Measurements from ENCODE around the gene COL1A1.

COL1A1 gene

DNA sequence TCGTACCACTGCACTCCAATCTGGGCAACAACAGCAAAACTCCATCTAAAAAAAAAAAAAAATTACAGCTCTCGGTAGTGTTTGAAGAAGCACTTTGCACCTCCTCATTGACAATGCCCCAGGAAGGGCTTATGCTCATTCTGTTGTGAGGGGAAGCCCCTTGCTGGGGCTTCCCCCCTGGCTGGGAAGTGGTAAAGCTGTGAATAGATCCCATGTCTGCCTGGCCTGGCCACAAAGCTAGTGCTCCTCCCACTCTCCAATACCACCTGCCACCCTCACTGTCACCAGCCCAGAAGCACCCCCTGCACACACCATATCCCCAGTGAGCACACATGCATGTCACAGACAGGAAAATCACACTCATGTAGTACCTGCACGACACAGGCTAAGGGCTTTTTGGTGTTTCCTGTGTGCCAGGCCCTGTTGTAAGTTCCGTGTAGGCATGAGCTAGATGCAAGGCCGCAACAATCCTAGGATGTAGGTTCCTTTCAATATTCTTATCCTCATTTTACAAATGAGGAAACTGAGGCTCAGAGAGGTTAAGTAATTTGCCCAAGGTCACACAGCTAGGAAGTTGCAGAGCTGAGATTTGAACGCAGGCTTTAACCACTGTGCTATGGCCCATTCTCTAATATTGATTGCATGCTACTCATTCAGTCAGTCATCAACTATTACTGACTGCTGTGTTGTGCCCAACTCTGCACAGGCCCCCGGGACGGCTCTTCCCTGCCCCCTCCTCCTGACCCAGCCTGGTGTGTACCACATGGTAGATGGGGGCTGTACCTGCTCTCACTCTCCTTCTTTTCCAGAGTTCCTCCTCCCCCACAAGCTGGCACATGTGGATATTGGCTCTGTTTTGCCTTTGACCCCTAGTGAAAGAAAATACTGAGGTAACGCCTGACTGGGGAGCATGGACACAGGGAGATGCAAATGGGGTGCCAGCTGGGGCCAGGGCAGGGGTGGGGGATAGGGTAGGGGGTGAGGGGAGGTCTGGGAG lies 11.9 kb upstream of the COL1A1 start:
- no peak for DNase-seq (ENCODE audit: low read depth, low spot score)

DNA sequence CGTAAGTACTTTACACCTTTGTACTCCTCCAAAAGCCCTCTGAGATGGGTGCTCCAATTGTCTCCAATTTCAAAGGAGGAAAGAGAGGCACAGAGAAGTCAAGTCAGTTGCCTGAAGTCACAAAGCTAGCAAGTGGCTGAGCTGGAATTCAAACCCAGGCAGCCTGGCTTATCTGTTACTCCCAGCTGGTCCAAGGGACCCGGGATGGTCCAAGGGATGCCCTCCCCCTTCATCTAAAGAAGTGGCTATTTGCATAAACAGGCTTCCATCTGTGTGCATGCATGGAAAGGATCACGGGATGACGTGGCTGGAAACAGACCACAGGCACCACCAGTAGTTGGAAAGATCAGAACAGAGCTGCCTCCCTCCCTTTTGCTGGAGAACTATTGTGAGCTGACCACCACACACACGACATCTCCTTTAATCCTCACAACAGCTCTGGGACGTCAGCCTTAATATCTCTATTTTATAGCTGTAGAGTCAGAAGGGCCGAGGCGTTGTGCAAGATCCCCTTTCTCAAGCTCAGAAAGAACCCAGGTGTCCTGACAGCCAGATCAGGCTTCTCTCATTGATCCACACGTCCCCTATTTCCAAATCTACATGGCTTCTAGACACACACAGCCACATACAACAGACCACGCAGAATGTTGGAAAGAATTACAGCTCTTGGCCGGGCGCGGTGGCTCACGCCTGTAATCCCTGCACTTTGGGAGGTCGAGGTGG lies 10.9 kb upstream of the COL1A1 start:
- DNase-seq (ENCODE audit: low read depth, low spot score) = no peak

DNA sequence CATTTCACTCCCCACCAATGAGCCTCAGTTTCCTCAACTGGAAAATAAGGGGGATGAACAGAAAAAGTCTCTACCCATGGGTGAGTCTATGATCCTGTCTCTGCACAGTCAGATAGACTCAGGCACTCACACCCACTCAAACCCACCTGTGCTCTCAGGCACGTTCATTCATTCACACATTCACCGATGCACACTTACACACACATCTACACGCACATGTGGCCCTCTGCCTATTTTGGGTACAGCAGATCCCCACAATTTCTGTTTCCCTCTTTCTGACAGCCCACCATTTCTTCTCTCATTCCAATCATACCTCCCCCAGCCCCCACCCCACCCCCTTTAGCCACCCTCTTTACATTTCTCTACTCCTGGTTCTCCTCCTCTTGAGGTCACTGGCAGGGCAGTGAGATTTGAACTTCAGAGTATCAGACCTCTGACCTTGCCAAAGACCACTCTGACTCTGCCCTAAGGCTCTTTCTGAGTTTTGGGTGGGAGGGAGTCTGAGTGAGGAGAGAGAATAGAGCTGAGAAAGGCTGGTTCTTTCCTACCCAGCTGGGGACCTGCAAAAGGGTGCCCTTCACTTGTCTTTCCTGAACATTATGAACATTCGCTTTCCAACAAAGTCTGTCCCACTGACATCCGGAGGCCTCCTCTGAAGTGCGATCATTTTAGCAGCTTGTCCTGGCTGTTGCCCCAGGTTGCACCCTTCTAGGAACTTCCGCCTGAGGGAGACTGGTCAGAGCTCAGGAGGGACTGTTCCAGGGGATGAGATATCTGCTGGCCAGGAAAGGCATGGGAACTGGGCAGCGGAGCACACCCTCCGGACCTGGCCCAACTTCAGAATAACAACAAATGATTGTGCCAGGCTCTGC lies 10.1 kb upstream of the COL1A1 start:
- no peak for DNase-seq (ENCODE audit: low read depth, low spot score)

DNA sequence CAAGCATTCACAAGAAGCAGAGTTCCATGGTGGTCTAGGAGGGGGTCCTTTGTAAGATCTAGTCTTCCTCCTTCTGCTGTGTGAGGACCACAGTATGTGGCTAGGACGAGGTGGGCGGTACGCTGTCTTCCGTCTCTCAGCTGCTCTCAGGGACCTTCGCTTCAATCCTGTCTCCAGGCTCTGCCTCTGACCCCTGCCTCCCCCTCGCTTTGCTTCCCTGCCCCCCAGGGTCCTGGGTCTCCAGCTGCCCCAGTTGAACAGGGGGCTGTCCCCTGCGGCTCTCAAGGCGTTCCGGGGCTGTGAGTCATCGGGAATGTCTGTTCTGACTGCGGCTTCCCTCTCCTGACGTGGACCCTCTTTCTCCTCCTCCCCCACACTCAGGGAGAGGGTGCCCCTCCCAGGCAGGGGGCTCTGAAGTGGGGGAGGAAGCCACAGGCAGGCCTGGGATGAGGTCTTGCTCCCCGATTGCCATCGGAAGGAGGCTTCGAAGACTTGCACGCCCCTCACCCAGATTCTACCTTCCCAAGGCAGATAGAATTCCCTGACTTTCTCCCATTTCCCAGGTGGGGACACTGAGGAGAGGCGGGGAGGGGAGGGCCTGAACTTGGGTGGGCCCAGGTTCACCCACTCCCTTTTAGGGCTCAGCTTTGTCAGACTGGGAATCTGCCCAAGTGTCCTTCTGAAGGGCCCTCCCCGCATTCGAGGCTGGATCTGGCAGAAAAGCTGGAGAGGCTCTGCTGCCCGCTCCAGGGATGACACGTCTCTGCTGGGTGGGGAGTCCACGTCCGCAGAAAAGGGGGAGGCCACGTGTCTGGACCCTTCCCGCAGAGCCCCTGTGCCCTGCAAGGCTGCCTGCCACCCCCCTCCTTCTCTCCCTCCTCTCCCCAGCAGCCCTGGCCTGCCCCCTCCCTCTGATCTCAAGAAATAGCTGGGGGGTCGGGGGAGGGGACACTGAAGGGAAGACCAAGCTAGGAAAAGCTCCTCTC lies 9.1 kb upstream of the COL1A1 start:
- no peak for DNase-seq (ENCODE audit: low read depth, low spot score)

DNA sequence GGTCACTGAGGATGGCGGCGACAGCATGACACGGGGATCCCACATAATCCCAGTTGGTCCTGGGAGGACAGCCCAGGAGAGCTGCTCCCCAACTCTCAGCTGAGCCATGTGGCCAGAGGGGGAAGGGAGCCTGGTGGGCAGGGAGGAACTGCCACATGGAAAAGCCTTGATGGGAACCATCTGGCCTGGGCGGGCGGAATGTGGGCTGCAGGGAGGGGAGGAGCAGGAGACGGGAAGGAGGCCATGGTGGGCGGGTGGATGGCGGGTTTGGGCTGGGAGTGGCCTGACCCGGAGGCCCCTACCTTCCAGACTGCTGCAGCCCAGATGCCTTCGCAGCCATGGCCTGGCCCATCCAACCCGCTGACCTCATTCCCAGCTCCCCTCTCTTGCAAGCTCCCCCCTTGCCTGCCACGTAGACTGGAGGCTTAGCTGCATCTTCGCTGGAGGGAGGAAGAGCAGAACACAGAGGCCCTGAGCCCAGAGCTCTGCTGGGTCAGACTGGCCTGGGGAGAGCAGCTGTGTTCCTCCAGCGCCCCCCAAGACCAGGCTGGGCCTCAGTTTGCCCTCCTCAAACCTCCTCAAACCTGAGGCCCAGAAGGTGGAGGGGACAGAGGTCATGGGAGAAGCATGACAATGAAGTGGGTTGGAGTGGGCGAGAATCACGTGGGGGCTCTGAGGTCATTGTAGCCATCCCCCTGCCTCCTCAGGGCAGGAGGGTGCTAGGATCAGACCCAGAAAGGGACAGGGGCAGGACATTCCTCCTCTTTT lies 8.2 kb upstream of the COL1A1 start:
- DNase-seq (ENCODE audit: low read depth, low spot score) = no peak

DNA sequence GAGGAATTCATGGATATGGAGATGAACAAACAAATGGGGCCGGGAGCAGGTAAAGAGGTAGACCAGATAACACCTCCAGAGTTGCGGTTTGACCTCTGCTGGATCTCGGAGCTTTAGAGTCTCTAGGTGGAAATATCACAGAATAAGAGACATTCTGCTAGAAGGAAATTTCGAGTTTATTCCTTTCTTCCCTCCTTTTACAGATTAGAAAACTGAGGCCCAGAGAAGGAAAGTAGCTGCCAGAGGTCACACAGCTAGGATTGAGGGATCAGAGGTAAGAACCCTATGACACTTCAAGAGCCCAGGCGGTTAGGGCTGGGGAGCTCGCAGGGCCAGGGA lies 7.7 kb upstream of the COL1A1 start:
- no peak for DNase-seq (ENCODE audit: low read depth, low spot score)

DNA sequence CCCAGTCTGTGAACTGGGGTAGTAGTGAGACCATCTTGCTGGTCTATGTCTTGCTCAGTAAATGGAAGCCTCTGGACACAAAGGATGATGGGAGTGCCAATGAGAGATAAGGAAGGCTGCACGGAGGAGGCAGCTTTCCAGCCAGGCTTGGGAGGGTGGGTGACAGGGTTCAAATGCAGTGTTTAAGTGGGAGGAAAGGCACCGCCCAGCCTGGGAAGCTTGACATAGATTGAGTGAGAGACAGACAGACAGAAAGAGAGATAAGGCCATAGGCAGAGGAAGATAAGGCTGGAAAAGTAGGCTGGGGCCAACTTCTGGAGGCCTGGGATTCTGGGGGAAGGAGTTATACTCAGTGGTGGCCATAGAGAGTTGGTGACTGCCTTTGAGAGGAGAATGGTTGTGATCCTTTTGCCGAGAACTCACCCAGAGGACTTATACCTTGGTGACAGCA lies 7.2 kb upstream of the COL1A1 start:
- DNase-seq (ENCODE audit: low read depth, low spot score) = no peak

DNA sequence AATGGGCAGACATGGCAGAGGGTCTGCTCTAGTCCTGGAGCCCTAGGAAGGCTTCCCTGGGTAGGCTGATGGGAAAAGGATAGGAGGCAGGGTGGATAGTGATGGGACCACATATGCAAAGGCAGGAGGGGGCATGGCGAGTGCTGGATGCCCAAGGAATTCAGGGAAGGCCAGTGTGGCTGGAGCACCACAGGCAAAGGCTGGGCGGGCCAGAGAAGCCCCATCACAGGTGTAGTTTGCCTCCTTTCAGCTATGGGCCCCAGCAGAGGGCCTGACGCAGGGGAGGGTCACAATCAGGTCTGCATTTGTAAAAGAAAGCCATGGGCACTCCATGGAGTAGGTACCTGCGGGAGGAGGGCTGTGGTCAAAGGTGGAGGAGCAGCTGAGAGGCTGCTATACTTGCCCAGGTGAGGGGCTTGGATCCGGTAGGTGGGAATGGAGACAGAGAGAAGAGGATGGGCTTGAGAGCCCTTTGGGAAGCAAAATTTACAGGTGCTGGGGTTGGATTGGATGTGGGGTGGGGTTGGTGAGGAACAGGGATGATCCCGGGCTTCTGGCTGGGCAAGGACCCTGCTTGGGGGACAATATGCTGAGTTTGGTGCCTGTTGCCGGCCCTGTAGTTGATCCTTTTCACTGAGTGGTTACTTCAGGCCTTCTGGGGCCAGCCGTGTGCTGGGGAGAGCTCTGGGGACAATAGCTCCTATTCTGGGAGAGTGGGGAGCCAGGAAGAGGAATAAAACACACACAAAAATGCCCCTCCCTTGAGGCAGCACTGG lies 6.5 kb upstream of the COL1A1 start:
- DNase-seq (ENCODE audit: low read depth, low spot score) = no peak

DNA sequence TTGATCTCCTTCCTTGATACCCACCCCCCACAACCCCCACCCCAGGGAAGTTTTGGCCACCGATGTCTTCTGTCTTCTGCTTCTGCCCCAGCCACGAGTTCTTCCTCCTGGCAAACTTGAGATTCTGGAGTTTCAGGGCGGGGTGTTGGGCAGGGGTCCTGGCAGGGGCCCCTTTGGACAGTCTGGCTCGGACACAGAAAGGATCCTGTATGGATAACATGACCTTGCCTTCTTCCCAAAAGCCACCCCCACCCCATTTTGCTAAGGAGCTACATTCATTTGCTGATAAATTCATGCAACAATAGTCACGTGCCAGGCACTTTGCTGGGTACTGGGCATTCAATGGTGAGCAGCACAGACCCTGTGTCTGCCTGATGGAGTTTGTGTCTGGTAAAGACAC lies 5.9 kb upstream of the COL1A1 start:
- no peak for DNase-seq (ENCODE audit: low read depth, low spot score)

DNA sequence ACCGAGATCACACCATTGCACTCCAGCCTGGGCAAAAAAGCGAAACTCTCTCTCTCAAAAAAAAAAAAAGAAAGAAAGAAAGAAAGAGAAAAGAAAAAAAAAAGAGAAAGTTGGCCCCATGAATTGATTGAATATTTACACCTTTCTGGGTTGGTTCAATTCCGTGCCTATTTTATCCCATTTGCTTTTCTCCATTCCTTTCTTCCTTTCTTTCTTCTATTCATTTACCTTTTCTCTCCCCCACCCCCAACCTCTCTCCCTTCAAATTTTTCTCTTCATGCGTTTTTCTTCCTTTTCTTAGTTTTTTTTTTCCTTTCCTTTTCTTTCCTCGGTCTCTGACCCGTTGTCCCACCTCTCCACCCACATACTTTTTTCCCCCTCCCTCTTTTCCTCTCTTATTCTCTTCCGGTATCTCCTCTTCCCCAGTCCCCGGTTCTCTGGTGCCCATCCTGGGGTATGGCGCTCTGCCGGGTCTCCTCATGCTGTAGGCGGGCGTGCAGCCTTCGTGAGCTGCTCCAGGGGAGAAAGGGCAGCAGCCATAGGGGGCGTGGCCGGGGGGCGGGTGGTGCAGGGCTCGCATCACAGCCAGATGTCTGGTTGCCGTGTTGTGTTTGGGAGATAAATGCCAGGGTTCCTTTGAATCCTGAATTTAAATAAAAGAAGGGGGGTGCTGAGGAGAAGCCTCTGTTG lies 5.3 kb upstream of the COL1A1 start:
- no peak for DNase-seq (ENCODE audit: low read depth, low spot score)

DNA sequence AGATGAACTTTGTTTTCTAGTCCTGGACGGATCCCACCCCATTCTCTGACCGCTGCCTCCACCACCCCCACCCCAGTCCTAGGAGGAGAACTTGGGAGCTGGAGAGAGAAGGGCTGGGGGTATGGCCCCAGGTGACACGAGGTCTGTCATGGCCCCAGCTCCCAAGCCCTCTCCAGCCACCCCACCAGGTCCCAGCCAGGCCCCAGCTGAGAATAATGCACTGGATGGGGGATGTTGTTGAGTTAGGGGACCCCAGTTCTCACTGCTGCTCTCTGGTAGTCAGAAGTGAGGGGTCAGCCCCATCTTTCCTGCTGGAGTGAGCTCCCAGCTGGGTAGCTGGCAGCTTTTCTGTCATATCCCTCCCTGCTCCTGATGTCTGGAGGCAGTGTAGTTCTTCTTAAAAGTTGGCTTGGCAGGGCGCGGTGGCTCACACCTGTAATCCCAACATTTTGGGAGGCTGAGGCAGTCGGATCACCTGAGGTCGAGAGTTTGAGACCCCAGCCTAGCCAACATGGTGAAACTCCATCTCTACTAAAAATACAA lies 4.6 kb upstream of the COL1A1 start:
- no peak for DNase-seq (ENCODE audit: low read depth, low spot score)

DNA sequence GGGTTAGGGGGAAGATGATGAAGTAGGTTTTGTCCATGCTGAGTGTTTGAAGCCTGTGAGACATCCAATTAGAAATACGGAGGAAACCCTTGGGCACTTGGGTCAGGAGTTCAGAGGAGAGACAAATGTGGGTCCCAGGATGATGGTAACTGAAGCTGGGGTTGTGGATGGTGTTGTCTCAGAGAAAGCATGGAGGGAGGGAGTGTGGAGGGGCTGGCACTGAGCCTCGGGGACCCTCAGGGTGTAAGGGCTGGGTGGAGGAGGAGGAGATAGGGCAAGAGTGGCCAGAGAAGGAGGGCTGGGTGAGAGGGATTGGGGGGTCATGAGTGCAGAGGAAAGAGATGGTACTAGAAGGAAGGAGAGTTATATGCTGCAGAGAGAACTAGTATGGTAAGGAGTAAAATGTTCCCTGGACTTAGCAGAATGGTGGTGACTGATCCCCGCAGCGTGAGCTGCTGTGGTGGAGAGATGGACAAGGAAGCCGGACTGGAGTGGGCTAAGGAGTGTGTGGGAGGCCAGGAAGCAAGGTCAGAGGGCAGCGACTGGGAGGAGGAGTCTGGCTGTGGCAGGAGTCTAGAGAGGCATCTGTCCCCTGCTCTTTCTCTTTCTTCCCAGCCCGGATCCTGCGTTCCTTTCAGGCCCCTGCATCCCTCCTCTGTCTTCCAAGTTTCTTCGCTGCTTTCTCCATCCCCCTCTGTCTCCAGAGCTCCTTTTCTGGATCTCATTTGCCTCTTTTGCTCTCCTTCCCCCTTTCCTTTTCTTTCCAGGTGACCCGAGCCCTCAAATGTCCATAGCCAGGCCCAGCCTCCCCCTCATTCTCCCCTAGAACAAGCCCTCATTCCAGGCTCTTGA lies 3.9 kb upstream of the COL1A1 start:
- DNase-seq (ENCODE audit: low read depth, low spot score) = no peak

DNA sequence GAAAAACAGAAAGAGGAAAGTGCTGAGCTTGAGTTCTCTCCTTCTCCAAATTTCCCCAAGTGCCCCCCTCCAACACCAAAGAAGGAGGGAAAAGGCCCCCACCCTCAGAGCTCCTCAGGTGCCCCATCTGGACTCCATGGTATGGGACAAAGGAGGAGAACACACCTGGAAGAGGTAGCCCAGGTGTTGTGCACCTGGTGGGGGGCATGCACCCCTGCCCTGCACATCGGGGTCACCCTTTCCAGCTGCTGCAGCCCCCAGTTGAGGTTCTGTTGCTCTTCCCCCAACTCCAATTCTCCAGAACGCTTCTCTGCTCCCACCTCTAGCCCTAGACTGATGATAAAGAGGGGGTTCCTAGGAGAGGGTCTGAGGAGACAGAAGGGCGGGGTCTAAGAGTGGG lies 3.0 kb upstream of the COL1A1 start:
- no peak for DNase-seq (ENCODE audit: low read depth, low spot score)

DNA sequence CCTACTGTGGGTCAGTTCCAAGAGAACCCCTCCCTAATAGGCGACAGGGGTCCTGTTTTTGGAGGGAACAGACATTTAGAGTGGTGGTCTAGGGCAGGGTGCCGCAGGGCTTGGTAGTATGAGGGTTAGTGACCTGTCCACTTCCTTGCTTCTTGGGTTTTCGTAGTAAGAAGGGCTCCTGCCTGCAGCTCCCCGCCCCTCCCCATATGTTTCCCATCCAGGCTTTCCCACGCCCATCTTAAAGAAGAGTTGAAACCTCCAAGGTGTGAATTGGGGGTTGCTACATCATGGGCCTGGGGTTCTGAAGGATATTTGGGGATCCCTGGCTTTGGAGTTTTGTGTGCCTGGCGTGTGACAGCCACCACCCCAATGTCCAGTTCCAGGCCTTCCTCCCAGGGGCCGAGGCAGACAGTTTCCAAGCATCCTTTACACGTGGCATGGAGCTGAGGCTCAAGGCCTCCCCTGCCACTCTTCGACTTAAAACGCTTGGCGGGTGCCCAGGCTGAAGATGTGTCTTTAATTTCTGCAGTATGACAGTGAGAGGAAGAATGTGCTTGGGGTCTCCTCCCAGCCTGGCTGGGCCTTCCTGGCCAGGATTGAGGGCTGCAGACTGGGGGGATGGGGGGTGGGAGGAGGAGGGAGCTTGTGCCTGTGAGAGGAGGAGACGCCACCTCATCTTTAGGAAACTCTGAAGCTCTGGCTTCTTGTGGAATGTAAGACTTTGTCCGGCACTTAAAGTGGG lies 2.3 kb upstream of the COL1A1 start:
- no peak for DNase-seq (ENCODE audit: low read depth, low spot score)

DNA sequence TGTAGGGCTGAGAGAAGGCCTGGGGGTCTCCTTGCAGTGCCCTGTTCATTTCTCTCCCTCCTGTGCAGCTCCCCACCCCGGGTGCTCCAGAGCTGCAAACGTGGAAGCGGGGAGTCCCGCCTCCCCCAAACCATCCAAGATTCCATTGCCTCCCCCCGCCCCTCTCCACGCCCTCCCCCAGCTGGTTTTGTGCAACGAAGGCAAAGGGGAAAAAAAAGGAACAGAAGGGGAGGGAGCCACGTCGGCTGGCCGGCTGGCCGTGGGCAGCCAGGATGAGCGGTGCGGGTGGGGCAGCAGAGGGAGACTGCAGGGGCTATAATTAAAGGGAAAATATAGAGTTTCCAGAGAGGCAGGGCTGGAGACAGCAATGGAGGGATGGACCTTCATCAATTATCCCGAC lies 1.7 kb upstream of the COL1A1 start:
- no peak for DNase-seq (ENCODE audit: low read depth, low spot score)

DNA sequence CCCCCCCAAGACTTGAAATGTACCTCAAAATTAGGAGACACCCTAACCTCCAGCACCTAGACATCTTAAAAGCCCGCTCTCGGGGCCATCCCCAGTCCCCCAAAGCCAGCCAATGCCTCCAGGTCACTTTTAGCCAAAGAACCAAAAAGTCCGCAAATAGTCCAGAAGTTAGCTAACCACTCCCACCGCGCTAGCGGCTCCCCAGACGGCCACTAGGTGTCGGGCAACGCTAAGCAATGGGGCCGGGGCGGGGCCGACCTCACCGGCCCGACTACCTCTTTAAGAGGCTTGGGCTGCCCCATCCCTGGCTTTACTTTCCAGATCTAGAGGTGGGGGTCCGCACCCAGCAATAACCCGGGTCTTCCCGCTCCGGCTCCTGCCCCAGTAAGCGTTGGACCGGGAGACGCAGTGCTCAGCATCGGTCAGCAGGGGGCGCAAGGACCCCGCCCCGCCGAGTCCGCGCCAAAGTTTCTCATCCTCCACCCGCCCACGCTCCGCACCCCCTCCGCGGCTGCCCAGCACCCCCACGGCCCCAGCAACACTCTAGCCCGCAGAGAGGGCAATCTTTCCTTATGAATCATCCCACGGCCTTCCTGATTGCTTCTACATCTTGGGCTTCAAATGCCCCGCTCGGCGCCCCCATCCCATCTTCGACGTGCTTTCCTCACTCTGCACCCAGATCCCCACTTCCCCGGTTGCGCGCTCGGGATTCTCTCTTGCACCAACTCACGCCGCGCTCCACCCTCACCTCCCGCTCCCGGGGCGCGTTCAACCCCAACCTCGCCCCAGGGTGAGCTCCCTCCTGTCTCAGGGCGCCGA lies 765 bp downstream of the COL1A1 start:
- peak; percentile 58 for DNase-seq (ENCODE audit: low read depth, low spot score)
